ENCODE data around the gene CPNE4.

CPNE4 gene

DNA sequence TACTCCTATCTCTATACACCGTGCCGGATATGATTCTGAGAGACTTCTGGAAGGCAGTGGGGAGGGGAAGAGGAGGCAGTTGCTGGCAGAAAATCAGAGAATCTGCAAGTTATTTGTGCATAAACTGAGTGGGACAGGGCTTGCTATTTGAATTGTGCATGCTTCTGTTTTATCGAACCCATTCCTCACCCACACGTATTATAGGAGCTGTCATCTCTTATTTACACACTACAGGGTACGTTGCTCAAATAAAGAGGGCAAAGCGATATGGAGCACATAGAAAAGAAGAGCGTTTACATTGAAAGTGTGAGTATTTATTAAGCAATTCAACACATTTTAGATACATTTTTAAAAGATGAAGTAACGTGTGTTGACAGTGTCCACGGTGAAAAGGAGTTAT lies 191.6 kb downstream of the CPNE4 start:
- Mint-ChIP-seq H3K27me3 (no peaks in the 10 kb centered on the region), H3K9me3 (no peaks in the 10 kb centered on the region), H3K36me3 (ENCODE audit: low read depth) (no peaks in the 10 kb centered on the region), H3K4me3 (no peak overlapping the region), H3K4me1 (ENCODE audit: low read depth) (no peaks in the 10 kb centered on the region), H3K27ac (no peak overlapping the region)
- DNase-seq: no peak

DNA sequence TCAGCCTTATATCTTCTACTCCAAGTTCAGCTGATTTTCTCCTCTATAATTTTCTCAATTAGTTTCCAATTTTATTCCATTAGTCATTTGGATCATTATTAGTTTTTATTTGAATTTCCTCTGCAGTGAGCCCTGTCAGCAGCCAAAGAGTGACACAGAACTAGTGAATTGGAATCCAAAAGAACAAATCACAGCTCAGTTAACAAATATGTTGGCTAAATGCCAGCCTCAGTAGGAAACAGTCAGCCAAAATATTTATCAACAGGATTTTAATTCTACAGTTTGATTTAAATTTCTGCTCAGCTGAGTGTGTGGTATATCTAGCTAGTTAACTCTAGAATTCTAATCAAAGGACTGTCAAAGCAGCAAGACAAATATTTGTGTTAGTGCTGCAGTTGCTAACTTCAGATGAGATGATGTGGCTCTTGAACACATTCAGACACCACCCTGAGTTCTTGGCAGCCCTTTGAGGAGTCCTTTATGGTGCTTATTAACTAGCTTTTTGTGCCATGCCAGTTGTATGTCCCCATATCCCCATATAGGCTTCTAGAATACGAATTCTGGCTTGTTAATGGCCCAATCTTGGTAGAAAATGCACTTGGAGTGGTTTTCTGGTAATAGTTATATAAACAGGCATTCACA lies 194.5 kb downstream of the CPNE4 start:
- no peaks in the 10 kb centered on the region for H3K9me3 Mint-ChIP-seq
- no peak for DNase-seq
- H3K27ac Mint-ChIP-seq: no peak overlapping the region
- H3K36me3 Mint-ChIP-seq (ENCODE audit: low read depth): no peaks in the 10 kb centered on the region
- H3K27me3 Mint-ChIP-seq: no peaks in the 10 kb centered on the region
- H3K4me1 Mint-ChIP-seq (ENCODE audit: low read depth): no peaks in the 10 kb centered on the region
- no peak overlapping the region for H3K4me3 Mint-ChIP-seq

DNA sequence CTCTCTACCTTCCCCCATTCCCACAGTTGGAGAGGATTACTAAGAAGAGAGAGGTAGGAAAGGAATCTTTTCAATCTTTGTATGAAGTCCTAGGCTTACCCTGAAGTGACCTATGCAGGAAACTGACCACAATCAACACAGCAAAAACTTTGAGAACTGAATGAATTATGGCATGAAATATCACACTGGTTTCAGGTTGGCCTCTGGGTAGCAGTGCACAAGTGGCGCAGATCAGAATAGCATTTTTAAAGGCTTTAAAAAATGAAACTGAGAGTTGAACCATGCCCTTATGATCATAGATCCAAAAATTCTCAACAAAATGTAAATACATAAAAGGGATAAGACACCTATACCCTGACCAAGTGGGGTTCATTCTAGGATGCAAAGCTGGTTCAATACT lies 198.9 kb downstream of the CPNE4 start:
- H3K36me3 Mint-ChIP-seq (ENCODE audit: low read depth): no peaks in the 10 kb centered on the region
- no peak overlapping the region for H3K27ac Mint-ChIP-seq
- no peak overlapping the region for H3K4me3 Mint-ChIP-seq
- H3K9me3 Mint-ChIP-seq: no peaks in the 10 kb centered on the region
- peaks cover 2% of the 10 kb centered on the region for H3K27me3 Mint-ChIP-seq
- no peaks in the 10 kb centered on the region for H3K4me1 Mint-ChIP-seq (ENCODE audit: low read depth)
- DNase-seq: no peak

DNA sequence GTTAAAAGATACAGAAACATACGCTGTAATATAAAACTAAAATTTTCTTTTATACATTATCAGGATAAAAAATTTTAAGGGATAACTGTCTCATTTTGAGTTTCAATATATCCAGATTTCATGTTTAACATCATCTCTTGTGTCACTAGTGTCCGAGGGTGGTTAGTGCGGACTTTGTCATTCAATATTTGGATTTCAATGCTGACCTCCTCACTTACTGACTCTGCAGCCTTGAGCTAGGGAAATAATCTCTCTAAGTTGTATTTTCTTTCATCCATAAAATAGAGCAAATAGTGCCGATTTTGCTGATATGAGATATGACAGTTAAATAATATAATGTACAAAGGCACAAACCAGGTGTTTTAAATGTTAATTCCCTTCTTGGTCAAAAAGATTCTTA lies 203.2 kb downstream of the CPNE4 start:
- Mint-ChIP-seq H3K4me1 (ENCODE audit: low read depth) (no peaks in the 10 kb centered on the region), H3K9me3 (no peaks in the 10 kb centered on the region), H3K27ac (no peak overlapping the region), H3K4me3 (no peak overlapping the region), H3K36me3 (ENCODE audit: low read depth) (no peaks in the 10 kb centered on the region), H3K27me3 (peaks cover 5% of the 10 kb centered on the region)
- DNase-seq: no peak

DNA sequence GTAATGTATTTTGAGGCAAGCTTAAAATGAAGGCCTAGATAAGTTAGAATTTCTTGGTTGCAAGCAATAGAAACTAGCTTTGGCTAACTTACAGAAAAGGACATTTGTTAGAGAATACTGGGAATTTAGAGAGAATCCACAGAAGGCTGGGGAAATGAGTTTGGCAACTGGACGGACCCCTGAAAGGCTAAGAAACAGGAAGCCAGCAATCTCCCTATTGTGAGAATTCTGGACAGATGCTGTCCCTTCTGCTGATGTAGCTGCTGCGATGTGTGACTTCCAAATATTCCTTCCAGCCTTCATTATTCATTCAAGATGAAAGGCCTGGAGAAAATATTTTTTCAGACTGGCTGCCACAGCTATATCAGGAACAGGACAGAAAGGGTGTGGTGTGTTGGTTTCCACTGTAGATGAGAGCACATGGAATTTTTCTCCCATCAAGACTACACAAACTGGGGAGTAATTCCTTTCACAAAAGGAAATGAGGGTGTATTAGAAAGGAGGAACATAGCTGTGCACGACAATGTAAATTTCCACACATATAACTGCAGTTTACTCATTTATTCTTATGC lies 213.5 kb downstream of the CPNE4 start:
- Mint-ChIP-seq H3K27me3 (peaks cover 11% of the 10 kb centered on the region), H3K36me3 (ENCODE audit: low read depth) (no peaks in the 10 kb centered on the region), H3K9me3 (no peaks in the 10 kb centered on the region), H3K27ac (no peak overlapping the region), H3K4me3 (no peak overlapping the region), H3K4me1 (ENCODE audit: low read depth) (no peaks in the 10 kb centered on the region)
- DNase-seq: no peak

DNA sequence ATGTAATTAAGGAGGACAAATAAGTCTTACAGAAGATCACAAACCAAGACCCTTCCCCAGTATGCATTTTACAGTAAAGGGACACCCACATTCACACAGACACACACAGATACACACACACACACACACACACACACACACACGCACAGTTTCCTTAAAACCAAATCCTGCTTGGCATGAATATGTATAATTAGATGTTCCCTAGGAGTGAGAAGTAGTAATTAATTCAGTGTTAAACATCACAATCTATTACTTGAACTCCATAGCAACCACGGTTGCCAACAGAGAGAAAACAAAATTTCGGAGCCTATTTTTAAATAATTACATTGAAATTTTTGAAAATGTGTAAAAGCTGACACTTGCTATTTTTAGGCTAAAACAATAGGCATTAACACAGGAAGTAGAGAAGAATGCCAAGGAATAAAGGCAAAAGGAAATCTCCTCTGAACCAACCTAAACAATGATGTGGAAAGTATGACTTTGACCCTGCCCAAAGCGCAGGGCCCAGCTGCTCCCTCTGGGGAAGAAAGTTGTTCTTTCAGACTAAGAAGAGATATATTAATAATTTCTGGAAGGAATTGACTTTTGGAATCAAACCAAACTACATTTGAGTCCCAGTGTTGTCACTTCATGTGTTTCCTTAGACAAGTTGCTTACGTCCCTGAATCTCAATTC lies 215.3 kb downstream of the CPNE4 start:
- no peak overlapping the region for H3K4me3 Mint-ChIP-seq
- H3K9me3 Mint-ChIP-seq: no peaks in the 10 kb centered on the region
- H3K36me3 Mint-ChIP-seq (ENCODE audit: low read depth): no peaks in the 10 kb centered on the region
- DNase-seq: no peak
- no peak overlapping the region for H3K27ac Mint-ChIP-seq
- no peaks in the 10 kb centered on the region for H3K4me1 Mint-ChIP-seq (ENCODE audit: low read depth)
- peaks cover 8% of the 10 kb centered on the region for H3K27me3 Mint-ChIP-seq

DNA sequence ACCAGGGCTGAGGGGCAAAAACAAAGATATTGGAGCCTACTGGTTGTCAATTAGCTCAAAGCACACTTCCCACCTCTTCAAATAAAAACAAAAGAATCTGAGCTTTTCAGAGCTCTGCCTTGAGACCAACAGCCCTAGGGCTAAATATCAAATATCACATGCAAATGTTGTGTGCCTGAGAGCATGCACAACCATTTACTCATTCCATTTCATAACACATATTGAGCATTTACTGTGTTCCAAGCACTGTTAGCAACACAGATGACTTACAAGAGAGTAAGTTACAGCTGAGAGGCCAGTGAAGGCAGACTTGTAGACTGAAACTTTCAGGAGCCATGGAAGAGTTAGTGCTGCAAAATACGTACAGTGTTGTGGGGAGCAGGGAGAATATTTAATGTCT lies 222.4 kb downstream of the CPNE4 start:
- no peaks in the 10 kb centered on the region for H3K9me3 Mint-ChIP-seq
- peaks cover 8% of the 10 kb centered on the region for H3K27me3 Mint-ChIP-seq
- H3K4me1 Mint-ChIP-seq (ENCODE audit: low read depth): no peaks in the 10 kb centered on the region
- no peak for DNase-seq
- H3K36me3 Mint-ChIP-seq (ENCODE audit: low read depth): no peaks in the 10 kb centered on the region
- no peak overlapping the region for H3K4me3 Mint-ChIP-seq
- H3K27ac Mint-ChIP-seq: no peak overlapping the region

DNA sequence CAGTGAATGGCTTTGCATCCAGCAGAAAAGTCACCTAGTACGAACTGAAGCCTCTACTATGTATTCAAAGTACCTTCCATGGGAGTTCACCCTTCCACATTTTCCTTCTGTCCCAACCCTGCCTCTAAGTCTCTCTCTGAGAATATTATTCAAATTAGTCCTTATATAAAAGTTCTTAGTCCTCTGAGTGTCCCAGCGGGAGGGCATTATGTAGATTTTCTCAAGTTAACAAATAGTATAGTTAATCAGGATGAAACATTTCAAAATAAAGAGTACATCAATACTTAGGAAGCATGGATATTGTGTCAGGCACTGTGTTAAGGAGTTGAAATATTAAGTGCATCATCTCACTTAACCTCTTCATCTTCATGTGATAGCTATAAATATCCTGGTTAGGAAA lies 223.3 kb downstream of the CPNE4 start:
- Mint-ChIP-seq H3K36me3 (ENCODE audit: low read depth) (no peaks in the 10 kb centered on the region), H3K27me3 (peaks cover 11% of the 10 kb centered on the region), H3K27ac (no peak overlapping the region), H3K4me3 (no peak overlapping the region), H3K9me3 (no peaks in the 10 kb centered on the region), H3K4me1 (ENCODE audit: low read depth) (no peaks in the 10 kb centered on the region)
- no peak for DNase-seq

DNA sequence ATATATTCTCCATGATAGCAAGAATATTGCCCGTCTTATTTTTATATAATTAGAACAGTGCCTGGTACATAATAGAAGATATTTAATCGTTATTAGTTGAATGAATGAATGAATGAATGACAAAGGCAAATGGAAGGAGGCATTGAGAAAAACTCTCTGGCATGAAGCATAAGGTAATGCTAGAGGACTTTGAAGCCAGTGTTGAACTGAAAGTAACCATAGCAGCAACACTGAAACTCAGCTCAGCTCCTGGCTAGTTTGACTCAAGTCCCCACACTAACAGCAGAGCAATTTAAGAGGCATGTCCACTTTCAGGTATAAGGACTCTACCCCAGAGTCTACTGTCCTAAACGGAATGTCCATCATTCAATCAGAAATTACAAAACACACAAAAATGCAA lies 227.0 kb downstream of the CPNE4 start:
- H3K36me3 Mint-ChIP-seq (ENCODE audit: low read depth): no peaks in the 10 kb centered on the region
- no peaks in the 10 kb centered on the region for H3K9me3 Mint-ChIP-seq
- H3K4me3 Mint-ChIP-seq: no peak overlapping the region
- no peak overlapping the region for H3K27ac Mint-ChIP-seq
- H3K4me1 Mint-ChIP-seq (ENCODE audit: low read depth): no peaks in the 10 kb centered on the region
- H3K27me3 Mint-ChIP-seq: peaks cover 18% of the 10 kb centered on the region
- DNase-seq: no peak

DNA sequence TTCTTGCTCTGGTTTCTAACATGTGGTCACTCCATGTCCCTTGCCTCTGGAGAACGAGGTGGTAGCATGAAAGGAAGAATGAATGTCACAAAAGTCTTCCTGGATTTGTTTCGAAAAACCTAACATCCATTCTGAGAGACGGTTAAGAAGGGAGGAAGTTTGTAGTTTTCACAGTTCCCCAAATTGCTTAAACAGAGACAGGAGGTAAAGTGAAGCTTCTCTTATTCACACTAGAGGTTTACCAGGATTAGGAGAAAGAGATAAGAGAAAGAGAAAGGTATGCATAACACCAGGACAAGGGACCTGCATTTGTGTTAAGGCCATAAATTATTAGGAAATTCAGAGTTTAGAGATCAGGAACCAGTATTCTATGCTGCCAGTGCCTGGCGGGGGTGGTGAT lies 228.1 kb downstream of the CPNE4 start:
- no peaks in the 10 kb centered on the region for H3K9me3 Mint-ChIP-seq
- no peak overlapping the region for H3K27ac Mint-ChIP-seq
- no peaks in the 10 kb centered on the region for H3K4me1 Mint-ChIP-seq (ENCODE audit: low read depth)
- peaks cover 18% of the 10 kb centered on the region for H3K27me3 Mint-ChIP-seq
- H3K36me3 Mint-ChIP-seq (ENCODE audit: low read depth): no peaks in the 10 kb centered on the region
- H3K4me3 Mint-ChIP-seq: no peak overlapping the region
- no peak for DNase-seq

DNA sequence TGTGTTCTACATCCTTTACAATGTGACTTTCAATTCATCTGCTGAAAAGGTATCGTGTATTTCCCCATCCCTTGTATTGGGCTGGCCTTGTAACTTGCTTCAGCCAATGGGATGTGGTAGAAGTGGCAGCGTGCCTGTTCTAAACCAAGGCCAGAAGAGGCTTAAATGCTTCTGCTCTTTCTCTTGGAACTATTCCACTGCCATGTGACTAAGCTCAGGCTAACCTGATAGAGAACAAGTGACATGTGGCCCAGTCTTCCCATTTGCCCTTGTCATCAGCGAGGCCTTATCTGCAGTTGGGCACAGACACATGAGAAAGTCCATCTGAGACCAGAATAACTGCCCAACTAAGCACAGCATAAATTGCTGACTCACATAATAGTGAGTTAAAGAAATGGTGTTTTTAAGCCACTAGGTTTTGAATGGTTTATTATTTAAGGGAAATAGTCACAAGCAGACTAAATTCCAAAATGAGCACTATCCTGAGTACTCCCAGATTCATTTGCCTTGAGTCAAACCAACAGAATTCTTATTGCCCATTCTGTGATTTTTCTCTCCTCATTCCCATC lies 230.2 kb downstream of the CPNE4 start:
- H3K36me3 Mint-ChIP-seq (ENCODE audit: low read depth): no peaks in the 10 kb centered on the region
- no peaks in the 10 kb centered on the region for H3K9me3 Mint-ChIP-seq
- no peaks in the 10 kb centered on the region for H3K4me1 Mint-ChIP-seq (ENCODE audit: low read depth)
- DNase-seq: no peak
- no peak overlapping the region for H3K4me3 Mint-ChIP-seq
- H3K27me3 Mint-ChIP-seq: peaks cover 18% of the 10 kb centered on the region
- no peak overlapping the region for H3K27ac Mint-ChIP-seq

DNA sequence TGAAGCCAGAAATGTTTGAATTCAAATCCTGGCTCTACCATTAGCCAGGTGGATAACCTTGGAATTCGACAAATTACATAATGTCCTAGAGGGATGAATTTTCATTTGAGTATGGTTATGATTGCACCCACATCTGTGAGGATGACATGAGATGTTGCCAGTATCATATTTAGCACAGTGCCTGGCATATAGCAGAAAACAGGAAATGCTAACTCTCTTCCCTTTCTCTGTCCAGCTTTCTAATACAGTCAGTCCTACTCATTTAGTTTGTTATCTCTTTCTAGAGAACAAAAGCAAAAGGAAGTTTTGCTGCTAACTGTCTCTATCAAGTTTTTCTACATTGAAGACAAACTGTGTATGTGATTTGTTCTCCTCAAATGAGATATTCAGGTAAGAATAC lies 231.7 kb downstream of the CPNE4 start:
- no peaks in the 10 kb centered on the region for H3K9me3 Mint-ChIP-seq
- H3K36me3 Mint-ChIP-seq (ENCODE audit: low read depth): no peaks in the 10 kb centered on the region
- H3K4me3 Mint-ChIP-seq: no peak overlapping the region
- H3K4me1 Mint-ChIP-seq (ENCODE audit: low read depth): no peaks in the 10 kb centered on the region
- DNase-seq: no peak
- H3K27me3 Mint-ChIP-seq: peaks cover 13% of the 10 kb centered on the region
- no peak overlapping the region for H3K27ac Mint-ChIP-seq

DNA sequence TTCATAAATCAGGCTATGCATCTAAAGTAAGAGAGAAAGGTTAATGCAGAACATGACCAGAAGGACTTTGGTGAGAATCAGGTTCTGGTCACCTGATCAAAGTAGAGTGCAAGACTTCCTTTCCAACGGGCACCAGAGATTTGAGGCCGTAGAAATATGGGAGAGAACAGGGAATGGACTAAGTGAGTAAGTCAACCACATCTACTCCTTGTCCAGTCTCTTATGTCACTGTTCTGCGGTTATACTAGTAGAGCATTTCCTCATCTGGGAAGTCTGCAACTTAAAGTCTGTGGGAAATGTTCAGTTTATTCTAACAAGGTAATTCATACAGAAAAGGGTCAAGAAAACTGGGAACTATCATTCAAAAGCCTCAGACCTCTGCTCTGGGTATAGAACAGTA lies 232.8 kb downstream of the CPNE4 start:
- peaks cover 12% of the 10 kb centered on the region for H3K27me3 Mint-ChIP-seq
- H3K27ac Mint-ChIP-seq: no peak overlapping the region
- H3K9me3 Mint-ChIP-seq: no peaks in the 10 kb centered on the region
- H3K4me1 Mint-ChIP-seq (ENCODE audit: low read depth): no peaks in the 10 kb centered on the region
- no peak for DNase-seq
- no peak overlapping the region for H3K4me3 Mint-ChIP-seq
- no peaks in the 10 kb centered on the region for H3K36me3 Mint-ChIP-seq (ENCODE audit: low read depth)

DNA sequence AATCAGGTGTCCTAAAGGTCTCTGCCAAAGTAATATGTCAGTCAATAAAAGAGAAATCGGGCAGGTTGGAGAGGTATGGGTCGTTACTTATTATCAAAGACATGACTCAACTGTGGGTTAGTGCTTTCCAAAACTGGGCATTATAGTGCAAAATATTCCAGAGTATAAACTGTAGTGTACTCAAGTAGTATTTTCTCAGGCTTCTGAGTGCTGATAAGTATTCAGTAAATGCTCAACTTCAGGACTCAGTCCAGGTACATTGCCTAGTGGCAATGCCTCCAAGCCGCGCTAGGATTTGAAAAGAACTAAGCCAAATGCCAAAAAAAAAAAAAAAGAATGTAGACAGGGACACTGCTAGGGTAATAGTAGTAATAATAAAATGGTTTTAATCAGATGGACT lies 233.2 kb downstream of the CPNE4 start:
- peaks cover 9% of the 10 kb centered on the region for H3K27me3 Mint-ChIP-seq
- no peak overlapping the region for H3K27ac Mint-ChIP-seq
- H3K4me1 Mint-ChIP-seq (ENCODE audit: low read depth): peaks cover 4% of the 10 kb centered on the region
- H3K9me3 Mint-ChIP-seq: no peaks in the 10 kb centered on the region
- H3K36me3 Mint-ChIP-seq (ENCODE audit: low read depth): no peaks in the 10 kb centered on the region
- no peak for DNase-seq
- H3K4me3 Mint-ChIP-seq: no peak overlapping the region

DNA sequence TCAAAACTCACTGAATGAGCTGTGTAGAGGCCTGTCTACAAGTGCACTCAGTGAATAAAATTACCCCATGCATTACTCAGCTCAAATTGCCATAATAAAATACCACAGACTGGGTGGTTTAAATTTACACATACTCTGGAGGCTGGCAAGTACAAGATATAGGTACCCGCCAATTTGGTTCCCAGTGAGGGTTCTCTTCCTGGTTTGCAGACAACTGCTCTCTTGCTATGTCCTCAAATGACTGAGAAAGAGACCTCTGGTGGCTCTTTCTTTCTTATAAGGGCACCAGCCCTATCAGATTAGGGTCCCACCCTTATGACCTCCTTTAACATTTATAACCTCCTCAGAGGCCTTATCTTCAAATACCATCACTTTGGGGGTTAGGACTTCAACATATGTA lies 237.0 kb downstream of the CPNE4 start:
- Mint-ChIP-seq H3K27ac (no peak overlapping the region), H3K4me1 (ENCODE audit: low read depth) (peaks cover 10% of the 10 kb centered on the region), H3K9me3 (no peaks in the 10 kb centered on the region), H3K36me3 (ENCODE audit: low read depth) (no peaks in the 10 kb centered on the region), H3K27me3 (peaks cover 21% of the 10 kb centered on the region), H3K4me3 (no peak overlapping the region)
- no peak for DNase-seq
